ENCODE measurements around the gene PAK3. TPM values are rescaled to one million over a fixed set of nuclear protein-coding genes. Genes with fewer than 3 reads are reported as not detected.

Gene PAK3
- total RNA-seq, 1 experiment from 2014 or later: 7.5 TPM

DNA sequence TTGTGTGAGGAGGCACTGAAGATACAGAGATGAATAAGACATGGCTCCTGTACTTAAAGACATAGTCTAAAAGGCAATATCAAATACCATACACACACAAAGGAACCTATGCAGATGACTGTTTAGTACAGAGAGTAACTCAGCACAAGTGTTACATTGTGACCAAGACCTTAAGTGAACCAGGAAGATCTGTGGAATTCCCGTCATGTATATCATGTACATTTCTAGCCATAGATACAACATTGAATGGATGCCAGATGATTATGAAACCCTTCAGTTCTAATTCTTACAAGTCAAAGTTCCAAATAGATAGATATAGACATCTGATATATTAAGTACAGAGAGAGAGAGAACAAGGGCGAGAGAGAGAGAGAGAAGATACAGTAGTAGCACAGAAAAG lies 73.2 kb downstream of the PAK3 start:
- Histone ChIP-seq H3K23ac (ENCODE audit: insufficient read length, low read depth, low read length) (no peak overlapping the region), H2AK5ac (ENCODE audit: insufficient read length, low read length) (no peak overlapping the region), H3K23me2 (ENCODE audit: insufficient read length, low read depth, low read length, poor library complexity, severe bottlenecking) (no peaks in the 10 kb centered on the region), H4K91ac (ENCODE audit: insufficient read length, low read depth, low read length) (no peak overlapping the region), H3K14ac (ENCODE audit: insufficient read depth, low read length) (no peak overlapping the region), H2BK5ac (ENCODE audit: insufficient read length, low read length) (no peak overlapping the region), H3K79me1 (ENCODE audit: insufficient read depth, low read depth, low read length, poor library complexity, severe bottlenecking) (no peaks in the 10 kb centered on the region), H3K56ac (ENCODE audit: insufficient read length, low read depth, low read length) (no peak overlapping the region), H2BK120ac (ENCODE audit: low read depth, low read length, poor library complexity, severe bottlenecking) (no peak overlapping the region), H3K18ac (ENCODE audit: insufficient read length, low read depth, low read length) (no peak overlapping the region), H3K9ac (ENCODE audit: extremely low read depth, insufficient read length, low read length) (no peak overlapping the region), H3K27ac (ENCODE audit: insufficient read length, low read depth, low read length) (no peak overlapping the region), H4K8ac (replicated peaks; ENCODE audit: insufficient read length, low read depth, low read length) (no peak overlapping the region), H3K4me1 (ENCODE audit: insufficient read depth, low read length) (no peaks in the 10 kb centered on the region), H3K27me3 (ENCODE audit: insufficient read depth, low read length) (no peaks in the 10 kb centered on the region), H3T11ph (ENCODE audit: low read length) (no peak overlapping the region), H2AFZ (ENCODE audit: low read length) (no peak overlapping the region), H3K9me3 (ENCODE audit: control insufficient read depth, low read depth, low read length) (no peaks in the 10 kb centered on the region), H3K4me2 (ENCODE audit: insufficient read depth, insufficient read length, low read length) (no peak overlapping the region), H3K4ac (ENCODE audit: low read depth, low read length) (no peak overlapping the region), H2BK20ac (ENCODE audit: low read depth, low read length, poor library complexity, severe bottlenecking) (no peak overlapping the region), H2BK15ac (ENCODE audit: low read depth, low read length) (no peak overlapping the region), H4K20me1 (ENCODE audit: control insufficient read depth, insufficient read depth, insufficient read length) (no peaks in the 10 kb centered on the region), H4K5ac (ENCODE audit: insufficient read length, low read depth, low read length) (no peak overlapping the region), H2BK12ac (ENCODE audit: insufficient read length, low read depth, low read length) (no peak overlapping the region), H3K79me2 (ENCODE audit: insufficient read depth, low read length) (no peaks in the 10 kb centered on the region)
- H3K4me1 Mint-ChIP-seq: no peaks in the 10 kb centered on the region
- H3K27me3 Mint-ChIP-seq (ENCODE audit: low read depth): no peaks in the 10 kb centered on the region
- no peak overlapping the region for H3K4me3 Mint-ChIP-seq
- H3K9me3 Mint-ChIP-seq: no peaks in the 10 kb centered on the region
- no CpG with 5 or more reads among the region's 2 CpGs for WGBS (ENCODE audit: extremely low coverage, insufficient read length, low lambda C conversion rate)
- peaks cover 0 to 1% (median under 1%) of the 10 kb centered on the region in 3 experiments; a peak in 3 of 7 replicates for H3K36me3 Mint-ChIP-seq (ENCODE audit: insufficient read depth in 1 of 3, low read depth in 3 of 3)
- H3K27ac Mint-ChIP-seq: no peak overlapping the region; a peak in 1 of 7 replicates
- TF ChIP-seq, protein P1, sequence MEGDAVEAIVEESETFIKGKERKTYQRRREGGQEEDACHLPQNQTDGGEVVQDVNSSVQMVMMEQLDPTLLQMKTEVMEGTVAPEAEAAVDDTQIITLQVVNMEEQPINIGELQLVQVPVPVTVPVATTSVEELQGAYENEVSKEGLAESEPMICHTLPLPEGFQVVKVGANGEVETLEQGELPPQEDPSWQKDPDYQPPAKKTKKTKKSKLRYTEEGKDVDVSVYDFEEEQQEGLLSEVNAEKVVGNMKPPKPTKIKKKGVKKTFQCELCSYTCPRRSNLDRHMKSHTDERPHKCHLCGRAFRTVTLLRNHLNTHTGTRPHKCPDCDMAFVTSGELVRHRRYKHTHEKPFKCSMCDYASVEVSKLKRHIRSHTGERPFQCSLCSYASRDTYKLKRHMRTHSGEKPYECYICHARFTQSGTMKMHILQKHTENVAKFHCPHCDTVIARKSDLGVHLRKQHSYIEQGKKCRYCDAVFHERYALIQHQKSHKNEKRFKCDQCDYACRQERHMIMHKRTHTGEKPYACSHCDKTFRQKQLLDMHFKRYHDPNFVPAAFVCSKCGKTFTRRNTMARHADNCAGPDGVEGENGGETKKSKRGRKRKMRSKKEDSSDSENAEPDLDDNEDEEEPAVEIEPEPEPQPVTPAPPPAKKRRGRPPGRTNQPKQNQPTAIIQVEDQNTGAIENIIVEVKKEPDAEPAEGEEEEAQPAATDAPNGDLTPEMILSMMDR (conservative IDR thresholded peaks at IDR 0.05): no peak
- DNase-seq: no peak
